ENCODE measurements around the gene CLEC4E.

- no peak for TF ChIP-seq NFIC (IDR thresholded peaks at IDR 0.05)
- no peak for TF ChIP-seq MAX (IDR thresholded peaks at IDR 0.05)
- no peak for TF ChIP-seq EP300 (IDR thresholded peaks at IDR 0.05; ENCODE audit: borderline replicate concordance)
- TF ChIP-seq FOXM1 (IDR thresholded peaks at IDR 0.05; ENCODE audit: borderline replicate concordance, low read depth): no peak
- no peak for TF ChIP-seq TAF1 (IDR thresholded peaks at IDR 0.05; ENCODE audit: low read depth)
- TF ChIP-seq RAD21 (IDR thresholded peaks at IDR 0.05; ENCODE audit: low read depth): no peak
- no peak for TF ChIP-seq EGR1 (IDR thresholded peaks at IDR 0.05)
- no peak for TF ChIP-seq REST (IDR thresholded peaks at IDR 0.05; ENCODE audit: low read depth)
- no peak for TF ChIP-seq TEAD4 (IDR thresholded peaks at IDR 0.05)
- TF ChIP-seq USF1 (IDR thresholded peaks at IDR 0.05): no peak
- no peak for TF ChIP-seq YY1 (IDR thresholded peaks at IDR 0.05; ENCODE audit: low read depth)
- no peak for TF ChIP-seq TCF12 (IDR thresholded peaks at IDR 0.05; ENCODE audit: low read depth)
- TF ChIP-seq ZBTB7A (IDR thresholded peaks at IDR 0.05; ENCODE audit: low read depth): no peak
- no peak for TF ChIP-seq CREB1 (IDR thresholded peaks at IDR 0.05; ENCODE audit: low read depth)
Observed at GRCh38 chr12:8504351-8504750, 36.4 kb downstream of the CLEC4E start.
